GM23338 (cell line): ENCODE results near the gene AFP. TPM values are rescaled to one million over a fixed set of nuclear protein-coding genes. Genes with fewer than 3 reads are reported as not detected.

Experiments used
- ATAC-seq: fragments of 200-7000 bp; cut with Tn5 transposase; 3 replicates; pipeline ENCODE4 v1.9.1; 2020
- DNase-seq: peaks from one replicate; pipeline ENCODE4 v3.0.0-alpha.2; 2015; ENCODE audit warnings: low spot score
- H2AFZ ChIP-seq: fragments of 200-600 bp; sonication (generic); 2 replicates; pipeline ENCODE4 v1.8.0; 2016; ENCODE audit warnings: antibody characterized with exemption, mild to moderate bottlenecking, moderate library complexity
- H3F3A ChIP-seq: fragments of 200-600 bp; sonication (generic); replicated peaks from 2 replicates; pipeline ENCODE4 v1.8.0; 2017; ENCODE audit warnings: antibody characterized with exemption, mixed run types, low read depth
- H3K27ac ChIP-seq: fragments of 200-600 bp; sonication (generic); 2 replicates; pipeline ENCODE4 v1.6.1; 2016; ENCODE audit warnings: low read depth
- H3K27me3 ChIP-seq: fragments of 200-600 bp; sonication (generic); 2 replicates; pipeline ENCODE4 v1.8.0; 2016; ENCODE audit warnings: mild to moderate bottlenecking, mixed run types, moderate library complexity; ENCODE audit not compliant: insufficient read depth
- H3K36me3 ChIP-seq: fragments of 200-600 bp; sonication (generic); 2 replicates; pipeline ENCODE4 v1.8.0; 2016; ENCODE audit warnings: mild to moderate bottlenecking; ENCODE audit not compliant: insufficient read depth
- H3K4me1 ChIP-seq: fragments of 200-600 bp; sonication (generic); 2 replicates; pipeline ENCODE4 v1.8.0; 2016; ENCODE audit warnings: mild to moderate bottlenecking, moderate library complexity; ENCODE audit not compliant: insufficient read depth
- H3K4me2 ChIP-seq: fragments of 200-600 bp; sonication (generic); 2 replicates; pipeline ENCODE4 v1.7.1; 2017; ENCODE audit warnings: mixed run types
- H3K4me3 ChIP-seq: fragments of 200-600 bp; sonication (generic); 2 replicates; pipeline ENCODE4 v1.6.1; 2016; ENCODE audit warnings: mixed run types
- H3K79me2 ChIP-seq: fragments of 200-600 bp; sonication (generic); replicated peaks from 2 replicates; pipeline ENCODE4 v1.8.0; 2017; ENCODE audit warnings: mild to moderate bottlenecking; ENCODE audit not compliant: insufficient read depth
- H3K9me2 ChIP-seq: fragments of 200-600 bp; sonication (generic); 2 replicates; pipeline ENCODE4 v1.8.0; 2017; ENCODE audit not compliant: insufficient read depth
- H4K20me1 ChIP-seq: fragments of 200-600 bp; sonication (generic); replicated peaks from 2 replicates; pipeline ENCODE4 v1.8.0; 2017; ENCODE audit warnings: mild to moderate bottlenecking; ENCODE audit not compliant: insufficient read depth
- H3K27ac Mint-ChIP-seq: 2 replicates; pipeline ENCODE4 v1.8.0; 2020; ENCODE audit warnings: inconsistent platforms, mild to moderate bottlenecking, moderate library complexity, mixed read lengths
- H3K27me3 Mint-ChIP-seq: 3 replicates; pipeline ENCODE4 v1.8.0; 2022; ENCODE audit warnings: low read depth, mild to moderate bottlenecking, moderate library complexity, mixed read lengths, inconsistent platforms; ENCODE audit not compliant: insufficient read depth, poor library complexity
- H3K36me3 Mint-ChIP-seq: 3 replicates; pipeline ENCODE4 v1.8.0; 2021; ENCODE audit warnings: low read depth, mild to moderate bottlenecking, inconsistent platforms, moderate library complexity, mixed read lengths
- H3K4me1 Mint-ChIP-seq: 3 replicates; pipeline ENCODE4 v1.8.0; 2020; ENCODE audit warnings: mild to moderate bottlenecking, inconsistent platforms, mixed read lengths
- H3K4me3 Mint-ChIP-seq: 3 replicates; pipeline ENCODE4 v1.8.0; 2021; ENCODE audit warnings: moderate library complexity, mild to moderate bottlenecking, inconsistent platforms, mixed read lengths
- H3K9me3 Mint-ChIP-seq: 3 replicates; pipeline ENCODE4 v1.8.0; 2020; ENCODE audit warnings: moderate library complexity, mild to moderate bottlenecking, inconsistent platforms, mixed read lengths
- CREB1 ChIP-seq: fragments of 250-450 bp; sonication (Bioruptor Pico); IDR thresholded peaks from 2 replicates; pipeline ENCODE4 v1.5.0; 2020; ENCODE audit warnings: low read depth, mild to moderate bottlenecking, moderate library complexity
- EZH2 ChIP-seq: fragments of 200-600 bp; sonication (generic); IDR thresholded peaks from one replicate; pipeline ENCODE4 v1.8.0; 2017; ENCODE audit warnings: antibody characterized with exemption, mild to moderate bottlenecking, low read depth; ENCODE audit not compliant: unreplicated experiment
- EZH2phosphoT487 ChIP-seq: fragments of 200-600 bp; sonication (generic); IDR thresholded peaks from one replicate; pipeline ENCODE4 v1.8.1; 2018; ENCODE audit warnings: antibody characterized with exemption; ENCODE audit not compliant: unreplicated experiment
- JUNB ChIP-seq: IDR thresholded peaks from one replicate; pipeline ENCODE4 v1.6.1; 2016; ENCODE audit warnings: antibody characterized with exemption; ENCODE audit not compliant: unreplicated experiment
- NANOG ChIP-seq: IDR thresholded peaks from 2 replicates; pipeline ENCODE4 v1.6.1; 2016; ENCODE audit warnings: antibody characterized with exemption, borderline replicate concordance
- POLR2AphosphoS5 ChIP-seq: IDR thresholded peaks from 2 replicates; pipeline ENCODE4 v1.6.1; 2016; ENCODE audit warnings: antibody characterized with exemption, low read depth
- STAT1 ChIP-seq: IDR thresholded peaks from one replicate; pipeline ENCODE4 v1.6.1; 2016; ENCODE audit warnings: antibody characterized with exemption; ENCODE audit not compliant: unreplicated experiment
- ZNF114 ChIP-seq: fragments of 250-450 bp; sonication (Bioruptor Pico); IDR thresholded peaks from 2 replicates; pipeline ENCODE4 v1.5.0; 2020; ENCODE audit warnings: mild to moderate bottlenecking, moderate library complexity
- ZNF331 ChIP-seq: fragments of 250-450 bp; sonication (Bioruptor Pico); IDR thresholded peaks from 2 replicates; pipeline ENCODE4 v1.5.0; 2020; ENCODE audit warnings: low read depth, mild to moderate bottlenecking, moderate library complexity
- polyA plus RNA-seq: library from polyadenylated mRNA; unstranded; fragments of >200 nt; fragmentation: Nextera tagmentation; extraction: Ambion mirVana; gene quantifications from 2 replicates; pipeline ENCODE4 v1.2.1, GENCODE V29; 2016
- total RNA-seq: library from RNA; depleted of rRNA; stranded (reverse); fragments of >200 nt; shearing (Covaris generic); gene quantifications from 2 replicates; pipeline ENCODE4 v1.2.3, GENCODE V29; 2014
- TF ChIP-seq, protein P1 (sequence below), 2 experiments: fragments of 200-600 bp in 1 of 2; sonication (generic) in 1 of 2; conservative IDR thresholded peaks; 2 replicates each; pipeline versions ENCODE4 v1.5.1 to v1.6.1; 2016 to 2017; ENCODE audit warnings: antibody characterized with exemption in 2 of 2, low read depth in 2 of 2, mild to moderate bottlenecking in 2 of 2, moderate library complexity in 1 of 2
- TF ChIP-seq, protein P2 (sequence below): IDR thresholded peaks from 2 replicates; pipeline ENCODE4 v1.6.1; 2016; ENCODE audit warnings: antibody characterized with exemption
- TF ChIP-seq, protein P3 (sequence below): fragments of 250-450 bp; sonication (Bioruptor Pico); IDR thresholded peaks from 2 replicates; pipeline ENCODE4 v1.5.0; 2020; ENCODE audit warnings: mild to moderate bottlenecking, moderate library complexity
- TF ChIP-seq, protein P4 (sequence below): IDR thresholded peaks from one replicate; pipeline ENCODE4 v1.6.1; 2018; ENCODE audit warnings: antibody characterized with exemption; ENCODE audit not compliant: unreplicated experiment

The AFP gene
- total and polyA plus RNA-seq, 2 experiments from 2014 or later, result 4.0 to 17.3 TPM

DNA sequence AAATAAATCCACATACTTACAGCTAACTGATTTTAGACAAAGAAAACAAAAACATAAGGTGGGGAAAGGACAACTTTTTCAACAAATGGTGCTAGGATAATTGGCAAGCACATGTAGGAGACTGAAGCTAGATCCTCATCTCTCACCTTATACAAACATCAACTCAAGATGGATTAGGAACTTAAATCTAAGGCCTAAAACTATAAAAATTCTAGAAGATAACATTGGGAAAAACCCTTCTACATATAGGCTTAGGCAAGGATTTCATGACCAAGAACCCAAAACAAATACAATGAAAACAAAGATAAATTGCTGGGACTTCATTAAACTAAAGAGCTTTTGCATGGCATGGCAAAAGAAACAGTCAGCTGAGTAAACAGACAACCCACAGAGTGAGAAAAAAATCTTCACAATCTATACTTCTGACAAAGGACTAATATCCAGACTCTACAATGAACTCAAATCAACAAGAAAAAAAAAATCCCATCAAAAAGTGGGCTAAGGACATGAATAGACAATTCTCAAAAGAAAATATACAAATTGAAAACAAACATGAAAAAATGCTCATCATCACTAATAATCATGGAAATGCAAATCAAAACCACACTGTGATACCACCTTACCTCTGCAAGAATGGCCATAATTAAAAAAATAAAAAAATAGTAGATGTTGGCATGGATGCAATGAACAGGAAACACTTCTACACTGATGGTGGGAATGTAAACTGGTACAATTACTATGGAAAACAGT, 14.1 kb upstream of the AFP start:
- Mint-ChIP-seq H3K4me1 (no peaks in the 10 kb centered on the region), H3K4me3 (no peak overlapping the region), H3K27me3 (no peaks in the 10 kb centered on the region), H3K27ac (no peak overlapping the region), H3K36me3 (no peaks in the 10 kb centered on the region), H3K9me3 (no peaks in the 10 kb centered on the region; the same call in 2 of the 3 replicates)
- ATAC-seq (no peak), DNase-seq (no peak)
- Histone ChIP-seq H3K36me3 (no peaks in the 10 kb centered on the region), H3K4me2 (no peak overlapping the region), H3K27ac (no peak overlapping the region), H2AFZ (no peak overlapping the region), H3K4me3 (no peak overlapping the region), H4K20me1 (no peaks in the 10 kb centered on the region), H3F3A (no peaks in the 10 kb centered on the region), H3K4me1 (no peaks in the 10 kb centered on the region), H3K27me3 (no peaks in the 10 kb centered on the region), H3K79me2 (no peaks in the 10 kb centered on the region), H3K9me2 (peaks cover 5% of the 10 kb centered on the region; the same call in 1 of the 2 replicates)
- TF ChIP-seq, protein P1, sequence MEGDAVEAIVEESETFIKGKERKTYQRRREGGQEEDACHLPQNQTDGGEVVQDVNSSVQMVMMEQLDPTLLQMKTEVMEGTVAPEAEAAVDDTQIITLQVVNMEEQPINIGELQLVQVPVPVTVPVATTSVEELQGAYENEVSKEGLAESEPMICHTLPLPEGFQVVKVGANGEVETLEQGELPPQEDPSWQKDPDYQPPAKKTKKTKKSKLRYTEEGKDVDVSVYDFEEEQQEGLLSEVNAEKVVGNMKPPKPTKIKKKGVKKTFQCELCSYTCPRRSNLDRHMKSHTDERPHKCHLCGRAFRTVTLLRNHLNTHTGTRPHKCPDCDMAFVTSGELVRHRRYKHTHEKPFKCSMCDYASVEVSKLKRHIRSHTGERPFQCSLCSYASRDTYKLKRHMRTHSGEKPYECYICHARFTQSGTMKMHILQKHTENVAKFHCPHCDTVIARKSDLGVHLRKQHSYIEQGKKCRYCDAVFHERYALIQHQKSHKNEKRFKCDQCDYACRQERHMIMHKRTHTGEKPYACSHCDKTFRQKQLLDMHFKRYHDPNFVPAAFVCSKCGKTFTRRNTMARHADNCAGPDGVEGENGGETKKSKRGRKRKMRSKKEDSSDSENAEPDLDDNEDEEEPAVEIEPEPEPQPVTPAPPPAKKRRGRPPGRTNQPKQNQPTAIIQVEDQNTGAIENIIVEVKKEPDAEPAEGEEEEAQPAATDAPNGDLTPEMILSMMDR (conservative IDR thresholded peaks at IDR 0.05; ENCODE audit: low read depth in 2 of 2), result no peak
- TF ChIP-seq, protein P2, sequence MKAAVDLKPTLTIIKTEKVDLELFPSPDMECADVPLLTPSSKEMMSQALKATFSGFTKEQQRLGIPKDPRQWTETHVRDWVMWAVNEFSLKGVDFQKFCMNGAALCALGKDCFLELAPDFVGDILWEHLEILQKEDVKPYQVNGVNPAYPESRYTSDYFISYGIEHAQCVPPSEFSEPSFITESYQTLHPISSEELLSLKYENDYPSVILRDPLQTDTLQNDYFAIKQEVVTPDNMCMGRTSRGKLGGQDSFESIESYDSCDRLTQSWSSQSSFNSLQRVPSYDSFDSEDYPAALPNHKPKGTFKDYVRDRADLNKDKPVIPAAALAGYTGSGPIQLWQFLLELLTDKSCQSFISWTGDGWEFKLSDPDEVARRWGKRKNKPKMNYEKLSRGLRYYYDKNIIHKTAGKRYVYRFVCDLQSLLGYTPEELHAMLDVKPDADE, result no peak
- TF ChIP-seq ZNF114 (CRISPR knock-in tag), result no peak
- no peak for TF ChIP-seq STAT1
- no peak for TF ChIP-seq POLR2AphosphoS5
- TF ChIP-seq JUNB, result no peak
- no peak for TF ChIP-seq EZH2phosphoT487
- TF ChIP-seq, protein P3, sequence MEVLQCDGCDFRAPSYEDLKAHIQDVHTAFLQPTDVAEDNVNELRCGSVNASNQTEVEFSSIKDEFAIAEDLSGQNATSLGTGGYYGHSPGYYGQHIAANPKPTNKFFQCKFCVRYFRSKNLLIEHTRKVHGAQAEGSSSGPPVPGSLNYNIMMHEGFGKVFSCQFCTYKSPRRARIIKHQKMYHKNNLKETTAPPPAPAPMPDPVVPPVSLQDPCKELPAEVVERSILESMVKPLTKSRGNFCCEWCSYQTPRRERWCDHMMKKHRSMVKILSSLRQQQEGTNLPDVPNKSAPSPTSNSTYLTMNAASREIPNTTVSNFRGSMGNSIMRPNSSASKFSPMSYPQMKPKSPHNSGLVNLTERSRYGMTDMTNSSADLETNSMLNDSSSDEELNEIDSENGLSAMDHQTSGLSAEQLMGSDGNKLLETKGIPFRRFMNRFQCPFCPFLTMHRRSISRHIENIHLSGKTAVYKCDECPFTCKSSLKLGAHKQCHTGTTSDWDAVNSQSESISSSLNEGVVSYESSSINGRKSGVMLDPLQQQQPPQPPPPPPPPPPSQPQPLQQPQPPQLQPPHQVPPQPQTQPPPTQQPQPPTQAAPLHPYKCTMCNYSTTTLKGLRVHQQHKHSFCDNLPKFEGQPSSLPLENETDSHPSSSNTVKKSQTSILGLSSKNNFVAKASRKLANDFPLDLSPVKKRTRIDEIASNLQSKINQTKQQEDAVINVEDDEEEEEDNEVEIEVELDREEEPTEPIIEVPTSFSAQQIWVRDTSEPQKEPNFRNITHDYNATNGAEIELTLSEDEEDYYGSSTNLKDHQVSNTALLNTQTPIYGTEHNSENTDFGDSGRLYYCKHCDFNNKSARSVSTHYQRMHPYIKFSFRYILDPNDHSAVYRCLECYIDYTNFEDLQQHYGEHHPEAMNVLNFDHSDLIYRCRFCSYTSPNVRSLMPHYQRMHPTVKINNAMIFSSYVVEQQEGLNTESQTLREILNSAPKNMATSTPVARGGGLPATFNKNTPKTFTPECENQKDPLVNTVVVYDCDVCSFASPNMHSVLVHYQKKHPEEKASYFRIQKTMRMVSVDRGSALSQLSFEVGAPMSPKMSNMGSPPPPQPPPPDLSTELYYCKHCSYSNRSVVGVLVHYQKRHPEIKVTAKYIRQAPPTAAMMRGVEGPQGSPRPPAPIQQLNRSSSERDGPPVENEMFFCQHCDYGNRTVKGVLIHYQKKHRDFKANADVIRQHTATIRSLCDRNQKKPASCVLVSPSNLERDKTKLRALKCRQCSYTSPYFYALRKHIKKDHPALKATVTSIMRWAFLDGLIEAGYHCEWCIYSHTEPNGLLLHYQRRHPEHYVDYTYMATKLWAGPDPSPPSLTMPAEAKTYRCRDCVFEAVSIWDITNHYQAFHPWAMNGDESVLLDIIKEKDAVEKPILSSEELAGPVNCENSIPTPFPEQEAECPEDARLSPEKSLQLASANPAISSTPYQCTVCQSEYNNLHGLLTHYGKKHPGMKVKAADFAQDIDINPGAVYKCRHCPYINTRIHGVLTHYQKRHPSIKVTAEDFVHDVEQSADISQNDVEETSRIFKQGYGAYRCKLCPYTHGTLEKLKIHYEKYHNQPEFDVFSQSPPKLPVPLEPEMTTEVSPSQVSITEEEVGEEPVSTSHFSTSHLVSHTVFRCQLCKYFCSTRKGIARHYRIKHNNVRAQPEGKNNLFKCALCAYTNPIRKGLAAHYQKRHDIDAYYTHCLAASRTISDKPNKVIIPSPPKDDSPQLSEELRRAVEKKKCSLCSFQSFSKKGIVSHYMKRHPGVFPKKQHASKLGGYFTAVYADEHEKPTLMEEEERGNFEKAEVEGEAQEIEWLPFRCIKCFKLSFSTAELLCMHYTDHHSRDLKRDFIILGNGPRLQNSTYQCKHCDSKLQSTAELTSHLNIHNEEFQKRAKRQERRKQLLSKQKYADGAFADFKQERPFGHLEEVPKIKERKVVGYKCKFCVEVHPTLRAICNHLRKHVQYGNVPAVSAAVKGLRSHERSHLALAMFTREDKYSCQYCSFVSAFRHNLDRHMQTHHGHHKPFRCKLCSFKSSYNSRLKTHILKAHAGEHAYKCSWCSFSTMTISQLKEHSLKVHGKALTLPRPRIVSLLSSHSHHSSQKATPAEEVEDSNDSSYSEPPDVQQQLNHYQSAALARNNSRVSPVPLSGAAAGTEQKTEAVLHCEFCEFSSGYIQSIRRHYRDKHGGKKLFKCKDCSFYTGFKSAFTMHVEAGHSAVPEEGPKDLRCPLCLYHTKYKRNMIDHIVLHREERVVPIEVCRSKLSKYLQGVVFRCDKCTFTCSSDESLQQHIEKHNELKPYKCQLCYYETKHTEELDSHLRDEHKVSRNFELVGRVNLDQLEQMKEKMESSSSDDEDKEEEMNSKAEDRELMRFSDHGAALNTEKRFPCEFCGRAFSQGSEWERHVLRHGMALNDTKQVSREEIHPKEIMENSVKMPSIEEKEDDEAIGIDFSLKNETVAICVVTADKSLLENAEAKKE, result no peak
- TF ChIP-seq, protein P4, sequence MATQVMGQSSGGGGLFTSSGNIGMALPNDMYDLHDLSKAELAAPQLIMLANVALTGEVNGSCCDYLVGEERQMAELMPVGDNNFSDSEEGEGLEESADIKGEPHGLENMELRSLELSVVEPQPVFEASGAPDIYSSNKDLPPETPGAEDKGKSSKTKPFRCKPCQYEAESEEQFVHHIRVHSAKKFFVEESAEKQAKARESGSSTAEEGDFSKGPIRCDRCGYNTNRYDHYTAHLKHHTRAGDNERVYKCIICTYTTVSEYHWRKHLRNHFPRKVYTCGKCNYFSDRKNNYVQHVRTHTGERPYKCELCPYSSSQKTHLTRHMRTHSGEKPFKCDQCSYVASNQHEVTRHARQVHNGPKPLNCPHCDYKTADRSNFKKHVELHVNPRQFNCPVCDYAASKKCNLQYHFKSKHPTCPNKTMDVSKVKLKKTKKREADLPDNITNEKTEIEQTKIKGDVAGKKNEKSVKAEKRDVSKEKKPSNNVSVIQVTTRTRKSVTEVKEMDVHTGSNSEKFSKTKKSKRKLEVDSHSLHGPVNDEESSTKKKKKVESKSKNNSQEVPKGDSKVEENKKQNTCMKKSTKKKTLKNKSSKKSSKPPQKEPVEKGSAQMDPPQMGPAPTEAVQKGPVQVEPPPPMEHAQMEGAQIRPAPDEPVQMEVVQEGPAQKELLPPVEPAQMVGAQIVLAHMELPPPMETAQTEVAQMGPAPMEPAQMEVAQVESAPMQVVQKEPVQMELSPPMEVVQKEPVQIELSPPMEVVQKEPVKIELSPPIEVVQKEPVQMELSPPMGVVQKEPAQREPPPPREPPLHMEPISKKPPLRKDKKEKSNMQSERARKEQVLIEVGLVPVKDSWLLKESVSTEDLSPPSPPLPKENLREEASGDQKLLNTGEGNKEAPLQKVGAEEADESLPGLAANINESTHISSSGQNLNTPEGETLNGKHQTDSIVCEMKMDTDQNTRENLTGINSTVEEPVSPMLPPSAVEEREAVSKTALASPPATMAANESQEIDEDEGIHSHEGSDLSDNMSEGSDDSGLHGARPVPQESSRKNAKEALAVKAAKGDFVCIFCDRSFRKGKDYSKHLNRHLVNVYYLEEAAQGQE, result no peak
- TF ChIP-seq CREB1 (CRISPR knock-in tag), result no peak
- no peak for TF ChIP-seq ZNF331 (CRISPR knock-in tag)
- TF ChIP-seq EZH2, result no peak
- no peak for TF ChIP-seq NANOG
